EH (cell line): ENCODE results near the gene FANCC.
"Not testable (repeated sequence)": the region's sequence is repeated elsewhere in the genome, so short reads cannot be mapped to it uniquely, and the experiment has no call there.

Experiments
- DNase-seq: peaks from one replicate; pipeline ENCODE4 v3.0.0-alpha.2; 2015; ENCODE audit warnings: low read depth

FANCC gene

GRCh38 chr9:95226921-95227320 lies 90.6 kb downstream of the FANCC start:
- DNase-seq = no peak

GRCh38 chr9:95225726-95226106 lies 91.8 kb downstream of the FANCC start:
- no peak for DNase-seq

- no peak for DNase-seq
Measured at GRCh38 chr9:95225076-95225725, 92.3 kb downstream of the FANCC start.

- no peak for DNase-seq
Measured at GRCh38 chr9:95224376-95225019, 93.0 kb downstream of the FANCC start.

- not testable (repeated sequence) for DNase-seq
Measured at GRCh38 chr9:95220352-95220751, 97.2 kb downstream of the FANCC start.

GRCh38 chr9:95218773-95219172 lies 98.7 kb downstream of the FANCC start:
- DNase-seq = no peak

- DNase-seq = no peak
Measured at GRCh38 chr9:95217936-95218335, 99.6 kb downstream of the FANCC start.

GRCh38 chr9:95215336-95215898 lies 102.1 kb downstream of the FANCC start:
- DNase-seq = no peak

GRCh38 chr9:95213117-95213516 lies 104.4 kb downstream of the FANCC start:
- DNase-seq = no peak

GRCh38 chr9:95211028-95211427 lies 106.5 kb downstream of the FANCC start:
- no peak for DNase-seq

GRCh38 chr9:95207403-95207802 lies 110.1 kb downstream of the FANCC start:
- DNase-seq = no peak

GRCh38 chr9:95206143-95206542 lies 111.4 kb downstream of the FANCC start:
- DNase-seq = peak; percentile 61

- DNase-seq = no peak
Measured at GRCh38 chr9:95204710-95205109, 112.8 kb downstream of the FANCC start.

GRCh38 chr9:95204310-95204709 lies 113.2 kb downstream of the FANCC start:
- no peak for DNase-seq

- DNase-seq = not testable (repeated sequence)
Measured at GRCh38 chr9:95203019-95203418, 114.5 kb downstream of the FANCC start.

- DNase-seq = no peak
Measured at GRCh38 chr9:95202076-95202681, 115.3 kb downstream of the FANCC start.

GRCh38 chr9:95201206-95201605 lies 116.3 kb downstream of the FANCC start:
- DNase-seq = no peak

GRCh38 chr9:95197692-95198271 lies 119.7 kb downstream of the FANCC start:
- DNase-seq = peak; percentile 82

- DNase-seq = no peak
Measured at GRCh38 chr9:95193480-95193879, 124.0 kb downstream of the FANCC start.

- DNase-seq = no peak
Measured at GRCh38 chr9:95193067-95193466, 124.4 kb downstream of the FANCC start.

GRCh38 chr9:95192631-95193030 lies 124.9 kb downstream of the FANCC start:
- DNase-seq = no peak

GRCh38 chr9:95190413-95190812 lies 127.1 kb downstream of the FANCC start:
- DNase-seq = no peak
